Stimulated activated naive B cell treated with anti-CD40 and anti-IgM and Interleukin-4, amounts not matched to agents 10 μg/mL and 1 μg/mL and 100 μg/mL, for 72 hours (primary cell): ENCODE data around the gene PRDM10.
"Not testable (repeated sequence)": the region's sequence is repeated elsewhere in the genome, so short reads cannot be mapped to it uniquely, and the experiment has no call there.

Experiments used
- ATAC-seq, 2 donors: fragments of 150-1000 bp; cut with Tn5 transposase; replicated peaks; 2 replicates each; pipeline ENCODE4 v1.10.0; 2021; ENCODE audit warnings: moderate library complexity in 1 of 2
- DNase-seq: peaks from one replicate; pipeline ENCODE4 v3.0.0; 2021
- H3K27ac Mint-ChIP-seq: one replicate; pipeline ENCODE4 v1.8.0; 2022; ENCODE audit warnings: mild to moderate bottlenecking, mixed read lengths
- H3K27me3 Mint-ChIP-seq, 2 donors: one replicate each; pipeline ENCODE4 v1.8.0; 2022; ENCODE audit warnings: mixed read lengths in 2 of 2
- H3K36me3 Mint-ChIP-seq, 2 donors: one replicate each; pipeline ENCODE4 v1.8.0; 2022; ENCODE audit warnings: mixed read lengths in 2 of 2, mild to moderate bottlenecking in 1 of 2
- H3K4me1 Mint-ChIP-seq, 2 donors: one replicate each; pipeline ENCODE4 v1.8.0; 2022; ENCODE audit warnings: mixed read lengths in 2 of 2, mild to moderate bottlenecking in 1 of 2
- H3K4me3 Mint-ChIP-seq, 2 donors: one replicate each; pipeline ENCODE4 v1.8.0; 2022; ENCODE audit warnings: mild to moderate bottlenecking in 2 of 2, mixed read lengths in 2 of 2, moderate library complexity in 1 of 2
- H3K9me3 Mint-ChIP-seq, 2 donors: one replicate each; pipeline ENCODE4 v1.8.0; 2022; ENCODE audit warnings: mixed read lengths in 2 of 2, mild to moderate bottlenecking in 1 of 2

PRDM10 gene

GRCh38 chr11:129895126-129896041 is 107.3 kb downstream of the PRDM10 start, which contains the start of gene NFRKB:
Gene NFRKB (minus strand): TSS chr11:129895578. CDS start chr11:129892849, 2,729 bp downstream.
- peak; percentile 77 for DNase-seq
- peaks cover 18 to 33% of the 10 kb centered on the region in 2 donors for H3K4me1 Mint-ChIP-seq
- H3K9me3 Mint-ChIP-seq = no peaks in the 10 kb centered on the region
- peaks cover 17 to 30% of the 10 kb centered on the region in 2 donors for H3K36me3 Mint-ChIP-seq
- ATAC-seq = peak; percentile 97 to 98
- peak within 1 kb of the TSS; percentile 91 for H3K27ac Mint-ChIP-seq
- peak within 1 kb of the TSS; percentile 91 to 92 for H3K4me3 Mint-ChIP-seq
- H3K27me3 Mint-ChIP-seq = no peaks in the 10 kb centered on the region

- no peaks in the 10 kb centered on the region for H3K9me3 Mint-ChIP-seq
These were observed 108.1 kb downstream of the PRDM10 start for GRCh38 chr11:129894278-129895125.

GRCh38 chr11:129888451-129888850 is 114.2 kb downstream of the PRDM10 start:
- Mint-ChIP-seq H3K4me1 (peaks cover 6 to 13% of the 10 kb centered on the region in 2 donors), H3K27me3 (no peaks in the 10 kb centered on the region), H3K4me3 (no peak overlapping the region), H3K27ac (no peak overlapping the region), H3K9me3 (no peaks in the 10 kb centered on the region), H3K36me3 (peaks cover 58 to 70% of the 10 kb centered on the region in 2 donors)
- ATAC-seq (no peak), DNase-seq (no peak)

More at GRCh38 chr11:129894278-129895125, 108.1 kb downstream of the PRDM10 start:
- peaks cover 18 to 33% of the 10 kb centered on the region in 2 donors for H3K4me1 Mint-ChIP-seq
- DNase-seq (no peak), ATAC-seq (peak in 1 of 2 donors; percentile 16)
- H3K36me3 Mint-ChIP-seq = peaks cover 22 to 35% of the 10 kb centered on the region in 2 donors
- peak overlapping the region; percentile 91 for H3K27ac Mint-ChIP-seq
- H3K4me3 Mint-ChIP-seq = peak overlapping the region; percentile 91 to 92
- no peaks in the 10 kb centered on the region for H3K27me3 Mint-ChIP-seq

- no peak for DNase-seq
- H3K27ac Mint-ChIP-seq = no peak overlapping the region
- peaks cover 0 to 1% of the 10 kb centered on the region in 2 donors for H3K4me1 Mint-ChIP-seq
- peaks cover 67 to 77% of the 10 kb centered on the region in 2 donors for H3K36me3 Mint-ChIP-seq
- ATAC-seq = no peak
- H3K9me3 Mint-ChIP-seq = no peaks in the 10 kb centered on the region
- no peak overlapping the region for H3K4me3 Mint-ChIP-seq
- H3K27me3 Mint-ChIP-seq = no peaks in the 10 kb centered on the region
These were observed 117.3 kb downstream of the PRDM10 start for GRCh38 chr11:129885381-129885780.

- peaks cover 64 to 74% of the 10 kb centered on the region in 2 donors for H3K36me3 Mint-ChIP-seq
- H3K9me3 Mint-ChIP-seq = no peaks in the 10 kb centered on the region
- no peaks in the 10 kb centered on the region for H3K27me3 Mint-ChIP-seq
- DNase-seq (no peak), ATAC-seq (no peak)
- H3K4me1 Mint-ChIP-seq = peaks cover 0 to 2% of the 10 kb centered on the region in 2 donors
- no peak overlapping the region for H3K4me3 Mint-ChIP-seq
- no peak overlapping the region for H3K27ac Mint-ChIP-seq
These were observed 118.1 kb downstream of the PRDM10 start for GRCh38 chr11:129884581-129884980.

- ATAC-seq = peak; percentile 53 to 54
- DNase-seq = no peak
- Mint-ChIP-seq H3K4me3 (no peak overlapping the region), H3K27me3 (no peaks in the 10 kb centered on the region), H3K4me1 (peaks cover 0 to 2% of the 10 kb centered on the region in 2 donors), H3K36me3 (peaks cover 67 to 77% of the 10 kb centered on the region in 2 donors), H3K9me3 (no peaks in the 10 kb centered on the region), H3K27ac (no peak overlapping the region)
These were observed 121.0 kb downstream of the PRDM10 start for GRCh38 chr11:129881570-129882170.

GRCh38 chr11:129880311-129880710 is 122.3 kb downstream of the PRDM10 start:
- Mint-ChIP-seq H3K9me3 (no peaks in the 10 kb centered on the region), H3K27ac (no peak overlapping the region), H3K27me3 (no peaks in the 10 kb centered on the region), H3K4me3 (no peak overlapping the region), H3K36me3 (peaks cover 68 to 75% of the 10 kb centered on the region in 2 donors), H3K4me1 (peaks cover 0 to 2% of the 10 kb centered on the region in 2 donors)
- ATAC-seq (no peak), DNase-seq (no peak)

- peaks cover 0 to 7% of the 10 kb centered on the region in 2 donors for H3K4me1 Mint-ChIP-seq
- H3K27me3 Mint-ChIP-seq = no peaks in the 10 kb centered on the region
- ATAC-seq (no peak), DNase-seq (no peak)
- peaks cover 51% of the 10 kb centered on the region in 2 donors for H3K36me3 Mint-ChIP-seq
- no peak overlapping the region for H3K4me3 Mint-ChIP-seq
- no peaks in the 10 kb centered on the region for H3K9me3 Mint-ChIP-seq
- H3K27ac Mint-ChIP-seq = no peak overlapping the region
These were observed 130.7 kb downstream of the PRDM10 start for GRCh38 chr11:129871914-129872313.

- ATAC-seq = not testable (repeated sequence)
These were observed 134.0 kb downstream of the PRDM10 start for GRCh38 chr11:129868626-129869025.

GRCh38 chr11:129866311-129866710 is 136.3 kb downstream of the PRDM10 start:
- no peak for DNase-seq
- H3K36me3 Mint-ChIP-seq = peaks cover 44 to 69% of the 10 kb centered on the region in 2 donors
- H3K4me3 Mint-ChIP-seq = no peak overlapping the region
- no peak for ATAC-seq
- no peaks in the 10 kb centered on the region for H3K27me3 Mint-ChIP-seq
- H3K27ac Mint-ChIP-seq = no peak overlapping the region
- H3K4me1 Mint-ChIP-seq = peaks cover 6 to 20% of the 10 kb centered on the region in 2 donors
- no peaks in the 10 kb centered on the region for H3K9me3 Mint-ChIP-seq

More at GRCh38 chr11:129868626-129869025, 134.0 kb downstream of the PRDM10 start:
- not testable (repeated sequence) for H3K4me3 Mint-ChIP-seq, H3K27me3 Mint-ChIP-seq, DNase-seq, H3K27ac Mint-ChIP-seq, H3K9me3 Mint-ChIP-seq
- Mint-ChIP-seq H3K36me3 (peaks cover 48 to 61% of the 10 kb centered on the region in 2 donors), H3K4me1 (peaks cover 6 to 20% of the 10 kb centered on the region in 2 donors)

GRCh38 chr11:129865701-129866100 is 136.9 kb downstream of the PRDM10 start:
- peak overlapping the region; percentile 49 for H3K27ac Mint-ChIP-seq
- no peaks in the 10 kb centered on the region for H3K27me3 Mint-ChIP-seq
- peak overlapping the region in 1 of 2 donors; percentile 34 for H3K4me3 Mint-ChIP-seq
- peak; percentile 74 to 81 for ATAC-seq
- H3K4me1 Mint-ChIP-seq = peaks cover 6 to 20% of the 10 kb centered on the region in 2 donors
- peaks cover 42 to 64% of the 10 kb centered on the region in 2 donors for H3K36me3 Mint-ChIP-seq
- no peaks in the 10 kb centered on the region for H3K9me3 Mint-ChIP-seq
- no peak for DNase-seq

GRCh38 chr11:129864811-129865210 is 137.8 kb downstream of the PRDM10 start:
- H3K4me3 Mint-ChIP-seq = no peak overlapping the region
- peaks cover 42 to 66% of the 10 kb centered on the region in 2 donors for H3K36me3 Mint-ChIP-seq
- no peak overlapping the region for H3K27ac Mint-ChIP-seq
- H3K27me3 Mint-ChIP-seq = no peaks in the 10 kb centered on the region
- peaks cover 6 to 20% of the 10 kb centered on the region in 2 donors for H3K4me1 Mint-ChIP-seq
- DNase-seq = no peak
- no peak for ATAC-seq
- H3K9me3 Mint-ChIP-seq = no peaks in the 10 kb centered on the region

GRCh38 chr11:129861702-129862522 is 140.7 kb downstream of the PRDM10 start:
- no peaks in the 10 kb centered on the region for H3K9me3 Mint-ChIP-seq
- peaks cover 36 to 66% of the 10 kb centered on the region in 2 donors for H3K36me3 Mint-ChIP-seq
- H3K27ac Mint-ChIP-seq = no peak overlapping the region
- H3K4me3 Mint-ChIP-seq = no peak overlapping the region
- H3K4me1 Mint-ChIP-seq = peaks cover 6 to 13% of the 10 kb centered on the region in 2 donors
- H3K27me3 Mint-ChIP-seq = no peaks in the 10 kb centered on the region
- ATAC-seq (no peak), DNase-seq (no peak)
